Lower leg skin (tissue), 3 donors: ENCODE measurements around the gene KRTAP9-7.

Source experiments
- CTCF ChIP-seq, 3 donors: fragments of 450-650 bp; IDR thresholded peaks; one replicate each; pipeline ENCODE4 v1.5.1; 2016; ENCODE audit warnings: antibody characterized with exemption in 3 of 3, mild to moderate bottlenecking in 3 of 3, moderate library complexity in 2 of 3
- POLR2A ChIP-seq, 2 donors: fragments of 450-650 bp; IDR thresholded peaks; one replicate each; pipeline ENCODE4 v1.6.1; 2016 to 2017; ENCODE audit warnings: antibody characterized with exemption in 2 of 2, mild to moderate bottlenecking in 1 of 2, moderate library complexity in 1 of 2

- TF ChIP-seq POLR2A (IDR thresholded peaks at IDR 0.05): no peak
- no peak for TF ChIP-seq CTCF (IDR thresholded peaks at IDR 0.05)
Observed at GRCh38 chr17:41258406-41258805, 17.1 kb upstream of the KRTAP9-7 start.
